SH-SY5Y (cell line): ENCODE measurements around the gene SPTLC1.

Source experiments
- GATA2 ChIP-seq: IDR thresholded peaks from 2 replicates; pipeline ENCODE4 v1.6.1; 2011; ENCODE audit warnings: mild to moderate bottlenecking, low read depth, low read length
- GATA3 ChIP-seq: IDR thresholded peaks from 2 replicates; pipeline ENCODE4 v1.6.1; 2011; ENCODE audit warnings: low read depth, mild to moderate bottlenecking, low read length, moderate library complexity

GRCh38 chr9:91992461-91993041 lies 122.7 kb downstream of the SPTLC1 start:
- no peak for TF ChIP-seq GATA3
- TF ChIP-seq GATA2, result no peak
